HEK293 (cell line): ENCODE data around the gene TMEM19.

Source experiments
- CTCF ChIA-PET: fragments of 350-600 bp; formaldehyde crosslinking; extraction: SDS; loops from one replicate; lab custom pipeline; 2021; ENCODE audit warnings: antibody characterized with exemption; lab: Yijun Ruan, JAX
- POLR2A ChIA-PET: fragments of 300-600 bp; formaldehyde crosslinking; extraction: SDS; loops from one replicate; lab custom pipeline; 2020; ENCODE audit warnings: antibody characterized with exemption, inconsistent platforms; lab: Yijun Ruan, JAX
- H3K27ac ChIP-seq: fragments of 200-500 bp; sonication (Bioruptor generic); 2 replicates; pipeline ENCODE4 v1.5.1; 2014; ENCODE audit warnings: low read depth, low read length, control low read depth, inconsistent platforms; ENCODE audit errors: extremely low read depth
- H3K36me3 ChIP-seq, 2 experiments: fragments of 200-500 bp in 1 of 2; sonication (Bioruptor generic) in 1 of 2; 1 replicate in 1 of 2; 2 replicates in 1 of 2; pipeline ENCODE4 v1.5.1; 2014 to 2017; ENCODE audit warnings: inconsistent platforms in 2 of 2, low read length in 2 of 2; ENCODE audit not compliant: control insufficient read depth in 2 of 2, insufficient read depth in 1 of 2
- H3K4me1 ChIP-seq: fragments of 200-500 bp; sonication (Bioruptor generic); 2 replicates; pipeline ENCODE4 v1.5.1; 2014; ENCODE audit warnings: mild to moderate bottlenecking, low read length, inconsistent platforms; ENCODE audit not compliant: control insufficient read depth, insufficient read depth
- H3K4me3 ChIP-seq: 2 replicates; pipeline ENCODE4 v1.5.1; 2011; ENCODE audit warnings: low read depth, mild to moderate bottlenecking, control low read depth, low read length, moderate library complexity
- H3K9me3 ChIP-seq: fragments of 200-500 bp; sonication (Bioruptor generic); 2 replicates; pipeline ENCODE4 v1.5.1; 2014; ENCODE audit warnings: low read depth, low read length, inconsistent platforms; ENCODE audit not compliant: control insufficient read depth, insufficient read depth
- BCL6B ChIP-seq: fragments of 450-650 bp; formaldehyde crosslinking; IDR thresholded peaks from 2 replicates; pipeline ENCODE4 v1.5.1; 2017; ENCODE audit warnings: missing biosample characterization, missing genetic modification characterization
- OVOL3 ChIP-seq: fragments of 450-650 bp; formaldehyde crosslinking; IDR thresholded peaks from 2 replicates; pipeline ENCODE4 v1.5.1; 2016; ENCODE audit warnings: missing biosample characterization, missing genetic modification characterization
- ZBTB44 ChIP-seq: fragments of 450-650 bp; IDR thresholded peaks from 2 replicates; pipeline ENCODE4 v1.5.1; 2018; ENCODE audit warnings: missing biosample characterization, mild to moderate bottlenecking, missing genetic modification characterization
- ZFP3 ChIP-seq: fragments of 450-650 bp; formaldehyde crosslinking; IDR thresholded peaks from 2 replicates; pipeline ENCODE4 v1.5.1; 2016; ENCODE audit warnings: low read depth, missing biosample characterization, missing genetic modification characterization
- ZIC2 ChIP-seq: fragments of 450-650 bp; formaldehyde crosslinking; IDR thresholded peaks from 2 replicates; pipeline ENCODE4 v1.5.1; 2016; ENCODE audit warnings: missing biosample characterization, missing genetic modification characterization
- ZNF114 ChIP-seq: fragments of 450-650 bp; formaldehyde crosslinking; IDR thresholded peaks from 2 replicates; pipeline ENCODE4 v1.5.0; 2017; ENCODE audit warnings: missing biosample characterization, missing genetic modification characterization
- ZNF121 ChIP-seq: fragments of 450-650 bp; formaldehyde crosslinking; IDR thresholded peaks from 2 replicates; pipeline ENCODE4 v1.5.1; 2016; ENCODE audit warnings: missing biosample characterization, missing genetic modification characterization
- ZNF155 ChIP-seq: fragments of 450-650 bp; formaldehyde crosslinking; IDR thresholded peaks from 2 replicates; pipeline ENCODE4 v1.5.1; 2016; ENCODE audit warnings: missing biosample characterization, missing genetic modification characterization
- ZNF248 ChIP-seq: fragments of 450-650 bp; formaldehyde crosslinking; IDR thresholded peaks from 2 replicates; pipeline ENCODE4 v1.5.1; 2017; ENCODE audit warnings: missing biosample characterization, missing genetic modification characterization
- ZNF302 ChIP-seq: fragments of 450-650 bp; formaldehyde crosslinking; IDR thresholded peaks from 2 replicates; pipeline ENCODE4 v1.5.1; 2016; ENCODE audit warnings: missing biosample characterization, missing genetic modification characterization, low read depth
- ZNF311 ChIP-seq: fragments of 450-650 bp; formaldehyde crosslinking; IDR thresholded peaks from 2 replicates; pipeline ENCODE4 v1.5.1; 2017; ENCODE audit warnings: missing biosample characterization, missing genetic modification characterization, borderline replicate concordance
- ZNF354C ChIP-seq: fragments of 450-650 bp; formaldehyde crosslinking; IDR thresholded peaks from 2 replicates; pipeline ENCODE4 v1.5.1; 2016; ENCODE audit warnings: missing biosample characterization, missing genetic modification characterization, low read depth, borderline replicate concordance
- ZNF623 ChIP-seq: fragments of 450-650 bp; formaldehyde crosslinking; IDR thresholded peaks from 2 replicates; pipeline ENCODE4 v1.5.1; 2016; ENCODE audit warnings: missing biosample characterization, missing genetic modification characterization
- ZNF624 ChIP-seq: fragments of 450-650 bp; formaldehyde crosslinking; IDR thresholded peaks from 2 replicates; pipeline ENCODE4 v1.5.1; 2017; ENCODE audit warnings: missing biosample characterization, missing genetic modification characterization
- ZNF677 ChIP-seq: fragments of 450-650 bp; IDR thresholded peaks from 2 replicates; pipeline ENCODE4 v1.5.0; 2018; ENCODE audit warnings: missing biosample characterization, mild to moderate bottlenecking, missing genetic modification characterization, moderate library complexity
- ZSCAN23 ChIP-seq: fragments of 450-650 bp; formaldehyde crosslinking; IDR thresholded peaks from 2 replicates; pipeline ENCODE4 v1.5.1; 2016; ENCODE audit warnings: missing biosample characterization, missing genetic modification characterization
- TF ChIP-seq, protein P1 (sequence below): fragments of 450-650 bp; formaldehyde crosslinking; IDR thresholded peaks from 2 replicates; pipeline ENCODE4 v1.5.0; 2017; ENCODE audit warnings: missing biosample characterization, missing genetic modification characterization, borderline replicate concordance
- TF ChIP-seq, protein P2 (sequence below): fragments of 450-650 bp; formaldehyde crosslinking; IDR thresholded peaks from 2 replicates; pipeline ENCODE4 v1.5.1; 2016; ENCODE audit warnings: missing biosample characterization, missing genetic modification characterization
- TF ChIP-seq, protein P3 (sequence below): fragments of 450-650 bp; IDR thresholded peaks from 2 replicates; pipeline ENCODE4 v1.5.1; 2018; ENCODE audit warnings: missing biosample characterization, missing genetic modification characterization

The TMEM19 gene

GRCh38 chr12:71744522-71745300 is 58.8 kb downstream of the TMEM19 start:
- CTCF ChIA-PET = interaction anchor here (0.6 to 5.5 kb wide), 5 partner anchors 8 to 692 kb away, joined by 3 to 63 read pairs (median 6); no protein-coding TSS in a partner anchor
- Histone ChIP-seq H3K9me3 (no peaks in the 10 kb centered on the region), H3K36me3 (no peaks in the 10 kb centered on the region), H3K4me1 (no peaks in the 10 kb centered on the region), H3K4me3 (no peak overlapping the region), H3K27ac (no peak overlapping the region)
- no peak for TF ChIP-seq ZBTB44
- TF ChIP-seq ZIC2 (tag by site-specific recombination) = no peak
- TF ChIP-seq OVOL3 (tag by site-specific recombination) = no peak
- no peak for TF ChIP-seq BCL6B (tag by site-specific recombination)
- TF ChIP-seq, protein P1, sequence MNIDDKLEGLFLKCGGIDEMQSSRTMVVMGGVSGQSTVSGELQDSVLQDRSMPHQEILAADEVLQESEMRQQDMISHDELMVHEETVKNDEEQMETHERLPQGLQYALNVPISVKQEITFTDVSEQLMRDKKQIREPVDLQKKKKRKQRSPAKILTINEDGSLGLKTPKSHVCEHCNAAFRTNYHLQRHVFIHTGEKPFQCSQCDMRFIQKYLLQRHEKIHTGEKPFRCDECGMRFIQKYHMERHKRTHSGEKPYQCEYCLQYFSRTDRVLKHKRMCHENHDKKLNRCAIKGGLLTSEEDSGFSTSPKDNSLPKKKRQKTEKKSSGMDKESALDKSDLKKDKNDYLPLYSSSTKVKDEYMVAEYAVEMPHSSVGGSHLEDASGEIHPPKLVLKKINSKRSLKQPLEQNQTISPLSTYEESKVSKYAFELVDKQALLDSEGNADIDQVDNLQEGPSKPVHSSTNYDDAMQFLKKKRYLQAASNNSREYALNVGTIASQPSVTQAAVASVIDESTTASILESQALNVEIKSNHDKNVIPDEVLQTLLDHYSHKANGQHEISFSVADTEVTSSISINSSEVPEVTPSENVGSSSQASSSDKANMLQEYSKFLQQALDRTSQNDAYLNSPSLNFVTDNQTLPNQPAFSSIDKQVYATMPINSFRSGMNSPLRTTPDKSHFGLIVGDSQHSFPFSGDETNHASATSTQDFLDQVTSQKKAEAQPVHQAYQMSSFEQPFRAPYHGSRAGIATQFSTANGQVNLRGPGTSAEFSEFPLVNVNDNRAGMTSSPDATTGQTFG (tag by site-specific recombination) = no peak
- TF ChIP-seq ZNF155 (tag by site-specific recombination) = no peak
- TF ChIP-seq ZNF624 (tag by site-specific recombination) = no peak
- TF ChIP-seq ZNF354C = no peak
- no peak for TF ChIP-seq ZSCAN23 (tag by site-specific recombination)
- no peak for TF ChIP-seq ZNF623
- no peak for TF ChIP-seq ZNF311
- TF ChIP-seq ZNF302 = no peak
- no peak for TF ChIP-seq ZNF677 (tag by site-specific recombination)
- TF ChIP-seq, protein P2, sequence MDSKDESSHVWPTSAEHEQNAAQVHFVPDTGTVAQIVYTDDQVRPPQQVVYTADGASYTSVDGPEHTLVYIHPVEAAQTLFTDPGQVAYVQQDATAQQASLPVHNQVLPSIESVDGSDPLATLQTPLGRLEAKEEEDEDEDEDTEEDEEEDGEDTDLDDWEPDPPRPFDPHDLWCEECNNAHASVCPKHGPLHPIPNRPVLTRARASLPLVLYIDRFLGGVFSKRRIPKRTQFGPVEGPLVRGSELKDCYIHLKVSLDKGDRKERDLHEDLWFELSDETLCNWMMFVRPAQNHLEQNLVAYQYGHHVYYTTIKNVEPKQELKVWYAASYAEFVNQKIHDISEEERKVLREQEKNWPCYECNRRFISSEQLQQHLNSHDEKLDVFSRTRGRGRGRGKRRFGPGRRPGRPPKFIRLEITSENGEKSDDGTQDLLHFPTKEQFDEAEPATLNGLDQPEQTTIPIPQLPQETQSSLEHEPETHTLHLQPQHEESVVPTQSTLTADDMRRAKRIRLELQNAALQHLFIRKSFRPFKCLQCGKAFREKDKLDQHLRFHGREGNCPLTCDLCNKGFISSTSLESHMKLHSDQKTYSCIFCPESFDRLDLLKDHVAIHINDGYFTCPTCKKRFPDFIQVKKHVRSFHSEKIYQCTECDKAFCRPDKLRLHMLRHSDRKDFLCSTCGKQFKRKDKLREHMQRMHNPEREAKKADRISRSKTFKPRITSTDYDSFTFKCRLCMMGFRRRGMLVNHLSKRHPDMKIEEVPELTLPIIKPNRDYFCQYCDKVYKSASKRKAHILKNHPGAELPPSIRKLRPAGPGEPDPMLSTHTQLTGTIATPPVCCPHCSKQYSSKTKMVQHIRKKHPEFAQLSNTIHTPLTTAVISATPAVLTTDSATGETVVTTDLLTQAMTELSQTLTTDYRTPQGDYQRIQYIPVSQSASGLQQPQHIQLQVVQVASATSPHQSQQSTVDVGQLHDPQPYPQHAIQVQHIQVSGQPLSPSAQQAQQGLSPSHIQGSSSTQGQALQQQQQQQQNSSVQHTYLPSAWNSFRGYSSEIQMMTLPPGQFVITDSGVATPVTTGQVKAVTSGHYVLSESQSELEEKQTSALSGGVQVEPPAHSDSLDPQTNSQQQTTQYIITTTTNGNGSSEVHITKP (tag by site-specific recombination) = no peak
- TF ChIP-seq ZNF114 (tag by site-specific recombination) = no peak
- no peak for TF ChIP-seq ZFP3
- TF ChIP-seq ZNF121 (tag by site-specific recombination) = no peak
- TF ChIP-seq ZNF248 (tag by site-specific recombination) = no peak
- TF ChIP-seq, protein P3, sequence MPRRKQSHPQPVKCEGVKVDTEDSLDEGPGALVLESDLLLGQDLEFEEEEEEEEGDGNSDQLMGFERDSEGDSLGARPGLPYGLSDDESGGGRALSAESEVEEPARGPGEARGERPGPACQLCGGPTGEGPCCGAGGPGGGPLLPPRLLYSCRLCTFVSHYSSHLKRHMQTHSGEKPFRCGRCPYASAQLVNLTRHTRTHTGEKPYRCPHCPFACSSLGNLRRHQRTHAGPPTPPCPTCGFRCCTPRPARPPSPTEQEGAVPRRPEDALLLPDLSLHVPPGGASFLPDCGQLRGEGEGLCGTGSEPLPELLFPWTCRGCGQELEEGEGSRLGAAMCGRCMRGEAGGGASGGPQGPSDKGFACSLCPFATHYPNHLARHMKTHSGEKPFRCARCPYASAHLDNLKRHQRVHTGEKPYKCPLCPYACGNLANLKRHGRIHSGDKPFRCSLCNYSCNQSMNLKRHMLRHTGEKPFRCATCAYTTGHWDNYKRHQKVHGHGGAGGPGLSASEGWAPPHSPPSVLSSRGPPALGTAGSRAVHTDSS = no peak
- POLR2A ChIA-PET = interaction anchor here (1.4 kb wide), 1 partner anchor 10 kb away, joined by 4 read pairs; the partner anchor contains the start of gene RAB21
